Esophagus muscularis mucosa (tissue), 4 donors: ENCODE data around the gene PM20D2.

Experiments
- CTCF ChIP-seq, 3 experiments: fragments of 200-600 bp in 2 of 3; fragments of 450-650 bp in 1 of 3; sonication (generic) in 2 of 3; IDR thresholded peaks; one replicate each; pipeline ENCODE4 v1.5.1; 2017 to 2019; ENCODE audit warnings: antibody characterized with exemption in 3 of 3, mild to moderate bottlenecking in 2 of 3, moderate library complexity in 1 of 3
- EP300 ChIP-seq: sonication (generic); formaldehyde crosslinking; IDR thresholded peaks from one replicate; pipeline ENCODE4 v1.6.1; 2017; ENCODE audit warnings: antibody characterized with exemption
- POLR2A ChIP-seq: fragments of 450-650 bp; IDR thresholded peaks from one replicate; pipeline ENCODE4 v1.6.1; 2017; ENCODE audit warnings: antibody characterized with exemption, moderate library complexity, mild to moderate bottlenecking, low read depth
- POLR2AphosphoS5 ChIP-seq, 2 donors: sonication (generic); formaldehyde crosslinking; IDR thresholded peaks; one replicate each; pipeline ENCODE4 v1.6.1; 2017; ENCODE audit warnings: antibody characterized with exemption in 2 of 2

- TF ChIP-seq CTCF (IDR thresholded peaks at IDR 0.05) (no peak), POLR2AphosphoS5 (IDR thresholded peaks at IDR 0.05) (no peak), POLR2A (no peak), EP300 (no peak)
Measured at GRCh38 chr6:89121934-89122333, 23.9 kb upstream of the PM20D2 start.
